NOMO-1 treated with DMSO at 0.1 percent for 48 hours (cell line): ENCODE results near the gene ASCL4.
A peak's percentile ranks its signal among the peaks of the same experiment; 100 is the strongest.

Source experiments
- DNase-seq: peaks from one replicate; lab custom pipeline; 2025; ENCODE audit not compliant: unreplicated experiment; lab: John Stamatoyannopoulos, UW

The ASCL4 gene

GRCh38 chr12:107778383-107779025, 4.0 kb downstream of the ASCL4 start:
- peak; percentile 55 for DNase-seq

DNA sequence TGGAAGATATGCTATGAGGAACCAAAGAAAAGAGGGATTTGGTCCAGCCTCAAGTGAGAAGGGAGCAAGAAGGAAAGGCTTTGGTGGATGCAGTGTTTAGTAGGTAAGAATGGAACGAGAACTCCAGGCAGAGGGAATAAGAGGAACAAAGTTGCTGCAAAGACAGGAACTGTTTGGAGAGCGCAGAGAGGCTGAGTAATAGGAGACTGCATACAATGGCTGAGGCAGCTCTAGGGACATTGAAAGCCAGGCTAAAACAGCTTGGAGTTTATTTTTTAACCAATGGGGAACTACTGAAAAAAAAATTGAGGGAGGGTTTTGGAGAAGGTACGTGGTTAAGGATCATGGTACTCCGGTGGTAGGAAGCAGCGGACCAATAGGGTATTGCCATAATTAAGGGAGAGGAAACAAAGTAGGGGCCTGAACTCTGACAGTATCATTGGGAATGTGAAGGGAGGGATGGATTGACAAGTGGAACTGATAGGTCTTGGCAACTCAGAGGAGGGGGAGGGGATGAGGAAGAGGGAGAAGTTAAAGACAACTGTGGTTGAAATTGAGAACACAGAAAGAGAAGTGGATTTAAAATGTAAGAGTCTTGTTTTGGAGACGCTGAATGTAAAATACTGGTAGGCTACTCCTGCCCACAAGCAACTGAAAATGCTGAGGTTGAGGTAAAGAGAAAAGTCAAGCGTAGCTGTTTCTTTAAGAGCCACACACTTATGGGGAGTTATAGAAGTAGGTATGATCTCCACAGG, 4.8 kb downstream of the ASCL4 start:
- peak; percentile 88 for DNase-seq

DNA sequence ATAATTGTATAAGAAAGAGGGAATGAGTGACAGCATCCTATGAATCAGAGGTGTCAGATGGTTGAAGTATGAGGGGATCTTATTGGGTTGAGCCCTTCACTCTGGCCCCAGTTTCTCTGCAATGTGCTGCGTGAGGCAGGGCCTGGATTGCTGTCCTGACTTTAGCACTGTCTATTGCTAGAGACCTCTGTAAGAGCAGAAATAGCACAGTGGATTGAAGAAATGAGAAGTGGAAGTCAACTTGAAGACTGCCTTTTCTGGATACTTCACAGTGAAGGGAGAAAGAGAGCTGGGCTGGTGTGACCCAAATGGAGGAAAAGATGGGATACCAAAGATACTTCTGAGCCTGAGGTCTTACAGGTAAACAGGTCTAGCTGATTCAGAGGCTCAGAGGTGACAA, 5.8 kb downstream of the ASCL4 start:
- peak; percentile 64 for DNase-seq

DNA sequence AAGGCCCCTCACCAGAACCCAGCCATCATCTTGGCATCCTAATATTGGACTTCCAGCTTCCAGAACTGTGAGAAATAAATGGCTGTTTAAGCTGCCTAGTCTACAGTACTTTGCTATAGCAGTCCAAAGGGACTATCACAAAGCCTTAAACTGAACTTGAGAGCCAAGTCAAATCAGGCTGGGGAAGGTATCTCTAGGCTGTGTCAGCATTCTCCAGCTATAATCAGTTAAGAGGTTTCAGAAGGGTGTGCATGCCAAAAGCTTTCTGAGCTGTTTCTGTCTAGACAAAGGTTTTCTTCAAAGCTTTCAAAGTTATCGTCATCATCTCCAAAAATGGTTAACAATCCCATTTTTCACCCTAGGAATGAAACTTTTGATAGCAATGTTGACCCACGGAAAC, 7.6 kb downstream of the ASCL4 start:
- no peak for DNase-seq

- peak; percentile 72 for DNase-seq
Measured at GRCh38 chr12:107783406-107784376, 9.2 kb downstream of the ASCL4 start.

GRCh38 chr12:107788281-107788680, 13.8 kb downstream of the ASCL4 start:
- DNase-seq = no peak

GRCh38 chr12:107788690-107789458, 14.4 kb downstream of the ASCL4 start:
- DNase-seq = no peak

GRCh38 chr12:107791465-107792089, 17.1 kb downstream of the ASCL4 start:
- DNase-seq = no peak

DNA sequence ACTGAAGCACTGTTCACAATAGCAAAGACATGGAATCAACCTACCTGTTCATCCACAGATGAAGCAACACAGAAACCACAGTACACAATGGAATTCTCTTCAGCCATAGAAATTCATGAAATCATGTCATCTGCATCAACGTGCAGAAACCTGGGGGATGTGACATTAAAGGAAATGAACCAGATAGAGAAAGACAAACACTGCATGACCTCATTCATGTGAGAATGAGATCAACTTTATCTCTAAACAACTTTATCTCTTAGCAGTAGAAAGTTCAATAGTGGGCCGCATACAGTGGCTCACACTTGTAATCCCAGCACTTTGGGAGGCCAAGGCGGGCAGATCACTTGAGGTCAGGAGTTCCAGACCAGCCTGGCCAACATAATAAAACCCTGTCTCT, 19.9 kb downstream of the ASCL4 start:
- no peak for DNase-seq

- no peak for DNase-seq
Measured at GRCh38 chr12:107798580-107798979, 24.1 kb downstream of the ASCL4 start.

GRCh38 chr12:107801150-107801549, 26.6 kb downstream of the ASCL4 start:
- DNase-seq = no peak

DNA sequence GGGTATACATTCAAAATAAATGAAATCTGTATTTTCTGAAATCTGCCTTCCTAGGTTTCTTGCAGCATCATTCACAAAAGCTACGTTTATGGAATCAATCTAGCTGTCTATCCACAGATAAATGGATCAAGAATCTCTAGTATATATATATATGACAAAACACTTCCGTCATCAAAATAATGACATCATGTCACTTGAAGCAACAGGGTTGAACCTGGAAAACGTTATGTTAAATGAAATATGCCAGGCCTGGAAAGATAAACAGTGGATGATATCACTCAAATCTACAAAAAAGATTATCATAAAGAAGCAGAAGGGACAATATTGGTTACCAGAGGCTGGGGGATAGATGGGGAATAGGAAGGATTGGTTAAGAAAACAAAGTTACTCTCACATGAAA, 28.6 kb downstream of the ASCL4 start:
- no peak for DNase-seq

DNA sequence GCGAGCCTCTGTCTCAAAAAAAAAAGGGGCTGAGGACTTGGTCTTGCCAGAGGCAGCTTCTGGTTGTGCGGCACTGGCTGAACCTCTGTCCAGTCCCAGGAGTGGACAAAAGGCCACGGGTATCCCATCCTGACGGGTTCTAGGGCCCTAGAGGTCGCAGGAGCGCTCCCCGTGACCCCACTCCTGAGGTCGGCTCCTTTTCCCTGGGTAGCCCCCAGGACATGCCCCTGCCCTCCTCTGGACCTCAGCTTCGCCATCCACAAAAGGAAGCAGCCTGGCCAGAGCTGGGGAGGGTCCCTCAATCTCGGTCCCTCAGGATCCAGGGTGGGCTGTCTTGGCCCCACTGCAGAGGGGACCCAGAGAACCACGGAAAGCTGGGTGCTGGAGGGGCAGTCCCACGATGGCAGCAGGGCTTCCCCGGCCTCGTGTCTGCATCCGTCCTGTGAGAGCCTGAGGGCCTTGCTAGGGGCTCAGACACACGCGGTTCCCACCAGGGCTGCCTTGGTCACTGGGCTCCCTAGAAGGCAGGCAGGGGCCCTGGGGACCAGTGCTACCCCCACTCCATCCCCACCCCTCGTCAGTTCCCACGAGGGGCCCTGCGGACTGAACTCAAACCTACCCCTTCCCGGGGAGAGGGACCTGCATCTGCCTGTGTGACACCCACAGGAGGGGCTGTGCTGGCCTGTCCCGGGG, 31.1 kb downstream of the ASCL4 start:
- no peak for DNase-seq

DNA sequence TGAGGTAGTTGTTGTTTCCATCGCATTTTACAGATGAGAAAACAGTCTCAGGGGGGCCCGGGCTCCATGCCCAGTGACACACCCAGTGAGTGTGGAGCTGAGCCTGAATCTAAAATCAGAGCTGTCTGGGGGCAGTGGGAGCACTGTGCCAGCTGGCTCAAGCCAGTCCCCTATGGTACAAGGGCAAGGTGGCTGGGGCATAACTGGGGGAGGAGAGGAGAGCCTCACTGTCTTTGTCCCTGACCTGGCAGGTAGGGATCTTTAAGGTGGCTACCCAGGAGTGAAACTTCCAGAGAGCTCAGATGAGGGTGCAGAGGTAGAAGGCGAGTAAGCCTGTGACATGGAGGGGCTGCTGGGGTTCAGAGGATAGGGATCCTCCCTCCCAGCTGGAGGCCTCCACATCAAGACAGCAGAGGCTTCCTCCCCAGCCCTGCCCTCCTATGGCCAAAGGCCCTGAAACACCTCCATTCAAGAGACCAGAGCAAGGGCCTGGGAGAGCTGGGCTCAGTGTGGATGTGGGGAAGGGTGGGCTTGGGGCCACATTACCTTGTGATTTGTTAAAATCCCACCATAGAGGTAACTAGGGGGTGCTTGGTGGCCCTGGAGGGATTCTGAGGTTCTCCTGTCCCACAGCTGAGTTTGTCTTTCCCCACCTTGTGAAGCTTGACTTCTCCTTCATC, 33.1 kb downstream of the ASCL4 start:
- DNase-seq = no peak

- no peak for DNase-seq
Measured at GRCh38 chr12:107817250-107817649, 42.7 kb downstream of the ASCL4 start.

DNA sequence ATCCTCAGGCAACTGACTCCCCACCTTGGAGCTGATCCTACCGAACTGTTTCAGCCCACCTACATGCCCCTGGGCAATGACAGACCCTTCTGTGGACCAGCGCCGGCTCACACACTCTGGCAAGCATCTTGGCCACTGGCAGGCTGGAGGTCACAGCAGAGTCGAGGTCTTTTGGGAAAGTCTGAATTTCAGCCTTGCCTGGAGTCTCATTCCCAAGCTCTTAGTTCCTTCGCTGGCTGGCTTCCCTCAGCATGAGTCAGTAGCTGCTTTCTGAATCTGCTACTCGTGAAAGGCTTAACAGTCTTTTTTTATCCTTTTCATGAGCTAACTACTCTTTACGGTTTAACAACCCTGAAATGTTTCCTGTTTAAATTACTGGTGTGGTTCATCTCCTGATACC, 44.5 kb downstream of the ASCL4 start:
- no peak for DNase-seq

DNA sequence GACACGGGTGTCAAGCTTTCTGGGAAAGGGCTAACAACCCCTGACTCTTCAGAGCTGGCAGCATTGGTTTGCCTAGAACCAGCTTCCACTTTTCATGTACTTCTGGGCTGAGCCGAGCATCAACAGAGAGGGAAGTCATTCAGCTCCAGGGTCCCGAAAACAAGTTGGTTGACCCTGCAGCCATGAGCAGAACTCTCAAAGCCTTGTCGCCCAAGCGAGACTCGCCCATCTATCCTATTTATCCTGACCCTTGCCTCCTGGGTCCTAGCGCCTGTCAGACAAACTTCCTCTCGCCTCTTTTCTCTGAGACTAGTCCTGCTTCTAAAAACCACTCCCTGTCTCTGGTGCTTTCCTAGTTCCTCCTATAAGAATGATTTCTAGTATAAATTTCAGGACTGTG, 47.9 kb downstream of the ASCL4 start:
- no peak for DNase-seq
